C4-2B (cell line): ENCODE data around the gene CFHR4.

Experiments
- ZFX ChIP-seq: fragments of 450-650 bp; IDR thresholded peaks from 2 replicates; pipeline ENCODE4 v1.6.1; 2017
- TF ChIP-seq, protein P1 (sequence below): fragments of 450-650 bp; conservative IDR thresholded peaks from 2 replicates; pipeline ENCODE4 v1.5.1; 2017; ENCODE audit warnings: mild to moderate bottlenecking

DNA sequence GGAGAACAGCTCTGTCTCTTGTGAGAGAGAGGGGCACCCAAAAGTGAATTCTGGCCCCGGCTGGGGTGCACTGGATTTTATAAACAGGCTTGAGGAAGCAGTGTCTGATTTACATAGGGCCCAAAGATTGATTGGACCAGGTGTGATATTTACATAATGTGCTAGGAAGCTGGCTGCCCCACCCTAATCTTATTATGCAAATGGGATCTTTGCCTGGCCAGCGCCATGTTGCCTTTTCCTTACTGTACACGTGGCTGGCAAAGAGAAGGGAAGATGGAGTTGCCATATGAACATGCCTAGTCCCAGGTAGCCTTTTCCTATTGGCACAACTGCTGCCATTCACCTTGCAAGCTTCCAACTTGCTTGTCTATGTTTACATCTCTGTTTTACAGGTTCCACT, 29.0 kb upstream of the CFHR4 start:
- TF ChIP-seq, protein P1, sequence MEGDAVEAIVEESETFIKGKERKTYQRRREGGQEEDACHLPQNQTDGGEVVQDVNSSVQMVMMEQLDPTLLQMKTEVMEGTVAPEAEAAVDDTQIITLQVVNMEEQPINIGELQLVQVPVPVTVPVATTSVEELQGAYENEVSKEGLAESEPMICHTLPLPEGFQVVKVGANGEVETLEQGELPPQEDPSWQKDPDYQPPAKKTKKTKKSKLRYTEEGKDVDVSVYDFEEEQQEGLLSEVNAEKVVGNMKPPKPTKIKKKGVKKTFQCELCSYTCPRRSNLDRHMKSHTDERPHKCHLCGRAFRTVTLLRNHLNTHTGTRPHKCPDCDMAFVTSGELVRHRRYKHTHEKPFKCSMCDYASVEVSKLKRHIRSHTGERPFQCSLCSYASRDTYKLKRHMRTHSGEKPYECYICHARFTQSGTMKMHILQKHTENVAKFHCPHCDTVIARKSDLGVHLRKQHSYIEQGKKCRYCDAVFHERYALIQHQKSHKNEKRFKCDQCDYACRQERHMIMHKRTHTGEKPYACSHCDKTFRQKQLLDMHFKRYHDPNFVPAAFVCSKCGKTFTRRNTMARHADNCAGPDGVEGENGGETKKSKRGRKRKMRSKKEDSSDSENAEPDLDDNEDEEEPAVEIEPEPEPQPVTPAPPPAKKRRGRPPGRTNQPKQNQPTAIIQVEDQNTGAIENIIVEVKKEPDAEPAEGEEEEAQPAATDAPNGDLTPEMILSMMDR, result no peak
- TF ChIP-seq ZFX, result no peak
